ENCODE data around the gene ALS2CL. TPM values are rescaled to one million over a fixed set of nuclear protein-coding genes. Genes with fewer than 3 reads are reported as not detected.

Gene ALS2CL
- total RNA-seq, 4 donors from 2014 or later, result 13.0 to 20.1 (median 16.4) TPM

DNA sequence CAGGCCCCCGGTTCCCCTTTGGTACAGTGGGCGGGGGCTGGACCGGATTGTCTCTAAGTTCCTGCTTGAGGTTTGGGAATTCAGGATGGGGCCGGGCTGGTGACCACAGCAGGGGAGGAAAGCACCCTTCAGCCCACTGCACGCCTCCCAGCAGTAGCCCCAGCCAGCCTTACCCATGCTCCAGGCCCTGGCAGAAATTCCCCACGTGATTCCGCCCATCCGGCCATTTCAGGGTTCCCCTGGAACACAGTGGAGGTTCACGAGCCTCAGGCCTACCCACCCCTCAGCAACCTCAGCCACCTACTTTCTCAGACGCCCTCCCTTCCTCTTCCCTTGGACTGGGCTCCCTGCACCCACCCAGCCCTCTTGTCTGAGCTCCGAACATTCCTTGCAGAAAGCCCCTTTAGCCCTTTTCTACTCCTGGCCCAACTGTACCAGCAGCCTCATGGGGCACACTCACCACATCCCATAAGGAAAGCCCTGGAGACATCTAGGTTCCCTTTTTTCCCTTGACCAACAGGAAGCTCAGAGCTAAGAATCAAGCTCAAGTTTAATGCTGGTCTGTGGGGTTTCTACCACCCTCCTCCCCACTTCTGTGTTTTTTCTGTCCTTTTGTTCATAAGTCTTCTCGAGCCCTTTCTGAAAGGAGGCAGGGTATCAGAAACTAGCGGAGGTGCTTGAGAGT, 11.5 kb downstream of the ALS2CL start:
- peaks cover 0 to 18% (median 0%) of the 10 kb centered on the region in 3 donors for H3K36me3 ChIP-seq
- H3K4me1 ChIP-seq, result no peaks in the 10 kb centered on the region
- H3K27ac ChIP-seq, result no peak overlapping the region
- no peak overlapping the region for H3K4me3 ChIP-seq
- TF ChIP-seq, protein P1, sequence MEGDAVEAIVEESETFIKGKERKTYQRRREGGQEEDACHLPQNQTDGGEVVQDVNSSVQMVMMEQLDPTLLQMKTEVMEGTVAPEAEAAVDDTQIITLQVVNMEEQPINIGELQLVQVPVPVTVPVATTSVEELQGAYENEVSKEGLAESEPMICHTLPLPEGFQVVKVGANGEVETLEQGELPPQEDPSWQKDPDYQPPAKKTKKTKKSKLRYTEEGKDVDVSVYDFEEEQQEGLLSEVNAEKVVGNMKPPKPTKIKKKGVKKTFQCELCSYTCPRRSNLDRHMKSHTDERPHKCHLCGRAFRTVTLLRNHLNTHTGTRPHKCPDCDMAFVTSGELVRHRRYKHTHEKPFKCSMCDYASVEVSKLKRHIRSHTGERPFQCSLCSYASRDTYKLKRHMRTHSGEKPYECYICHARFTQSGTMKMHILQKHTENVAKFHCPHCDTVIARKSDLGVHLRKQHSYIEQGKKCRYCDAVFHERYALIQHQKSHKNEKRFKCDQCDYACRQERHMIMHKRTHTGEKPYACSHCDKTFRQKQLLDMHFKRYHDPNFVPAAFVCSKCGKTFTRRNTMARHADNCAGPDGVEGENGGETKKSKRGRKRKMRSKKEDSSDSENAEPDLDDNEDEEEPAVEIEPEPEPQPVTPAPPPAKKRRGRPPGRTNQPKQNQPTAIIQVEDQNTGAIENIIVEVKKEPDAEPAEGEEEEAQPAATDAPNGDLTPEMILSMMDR (IDR thresholded peaks at IDR 0.05), result no peak
- TF ChIP-seq POLR2A (IDR thresholded peaks at IDR 0.05) (no peak), EP300 (IDR thresholded peaks at IDR 0.05) (no peak)
- no peak for DNase-seq (ENCODE audit: low spot score in 2 of 2)
- no peaks in the 10 kb centered on the region for H3K9me3 ChIP-seq
- 80 to 83% methylated on average over 10 to 13 of the region's 13 CpGs for WGBS, 2 donors
- no peaks in the 10 kb centered on the region for H3K27me3 ChIP-seq

DNA sequence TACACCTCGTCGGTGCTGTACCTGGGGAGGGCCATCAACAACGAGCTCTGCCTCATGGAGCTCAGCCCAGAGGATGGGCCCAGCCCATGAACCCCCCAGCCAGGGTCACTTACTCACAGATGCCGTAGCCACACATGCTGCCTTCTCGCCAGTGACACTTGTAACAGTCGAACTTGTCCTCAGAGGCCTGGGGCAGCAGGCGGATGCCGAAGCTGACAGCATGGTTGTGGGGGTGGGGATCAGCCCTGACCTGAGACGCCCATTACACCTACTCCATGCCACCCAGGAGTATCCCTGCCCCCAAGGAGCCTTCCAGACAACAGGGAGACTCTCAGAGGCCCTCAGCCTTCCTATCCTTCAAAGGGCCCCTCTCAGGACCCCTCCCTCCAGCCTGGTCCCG, 12.1 kb downstream of the ALS2CL start:
- H3K36me3 ChIP-seq, result peaks cover 0 to 18% (median 0%) of the 10 kb centered on the region in 3 donors
- TF ChIP-seq EP300 (IDR thresholded peaks at IDR 0.05) (no peak), POLR2A (IDR thresholded peaks at IDR 0.05) (no peak)
- TF ChIP-seq, protein P1 (IDR thresholded peaks at IDR 0.05), result no peak

DNA sequence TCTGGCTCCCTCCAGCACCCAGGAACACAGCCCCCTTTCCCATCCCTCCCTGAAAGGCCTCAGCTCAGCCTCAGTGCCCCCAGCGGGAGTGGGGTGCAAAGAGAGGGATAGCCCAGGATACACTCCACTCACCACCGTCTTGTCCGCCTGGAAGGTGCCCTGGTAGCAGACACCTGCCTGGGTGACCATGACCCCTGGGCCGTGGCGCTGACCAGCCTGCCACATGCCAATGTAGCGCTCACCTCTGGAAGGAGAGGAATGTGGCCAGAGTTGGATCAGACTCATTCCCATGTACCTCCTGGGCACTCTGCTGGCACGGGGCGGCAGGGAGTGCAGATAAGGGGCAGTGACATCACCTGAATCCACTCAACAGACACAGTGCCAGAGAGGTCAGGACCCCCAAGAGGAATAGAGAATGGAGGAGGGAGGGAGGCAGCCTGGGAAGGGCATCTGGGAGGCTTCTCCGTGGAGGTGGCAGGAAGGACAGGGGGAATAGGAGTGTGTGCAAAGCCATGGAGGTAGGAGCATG, 13.1 kb downstream of the ALS2CL start:
- TF ChIP-seq EP300 (IDR thresholded peaks at IDR 0.05), result no peak
- TF ChIP-seq, protein P1 (IDR thresholded peaks at IDR 0.05), result no peak
- TF ChIP-seq POLR2A (IDR thresholded peaks at IDR 0.05), result no peak
- no peaks in the 10 kb centered on the region for H3K27me3 ChIP-seq
- no peak overlapping the region for H3K27ac ChIP-seq
- H3K4me1 ChIP-seq, result no peaks in the 10 kb centered on the region
- no peak overlapping the region for H3K4me3 ChIP-seq
- WGBS, 2 donors, result 83 to 97% methylated on average over 9 of the region's 9 CpGs
- H3K9me3 ChIP-seq, result no peaks in the 10 kb centered on the region
- H3K36me3 ChIP-seq, result peaks cover 0 to 15% (median 0%) of the 10 kb centered on the region in 3 donors
- DNase-seq (ENCODE audit: low spot score in 2 of 2), result no peak

More for the DNA sequence above, 12.1 kb downstream of the ALS2CL start:
- DNase-seq (ENCODE audit: low spot score in 2 of 2), result no peak
- H3K9me3 ChIP-seq, result no peaks in the 10 kb centered on the region
- H3K4me3 ChIP-seq, result no peak overlapping the region
- no peaks in the 10 kb centered on the region for H3K4me1 ChIP-seq
- no peaks in the 10 kb centered on the region for H3K27me3 ChIP-seq
- WGBS, 2 donors, result 77 to 79% methylated on average over 7 to 10 of the region's 10 CpGs
- H3K27ac ChIP-seq, result no peak overlapping the region

DNA sequence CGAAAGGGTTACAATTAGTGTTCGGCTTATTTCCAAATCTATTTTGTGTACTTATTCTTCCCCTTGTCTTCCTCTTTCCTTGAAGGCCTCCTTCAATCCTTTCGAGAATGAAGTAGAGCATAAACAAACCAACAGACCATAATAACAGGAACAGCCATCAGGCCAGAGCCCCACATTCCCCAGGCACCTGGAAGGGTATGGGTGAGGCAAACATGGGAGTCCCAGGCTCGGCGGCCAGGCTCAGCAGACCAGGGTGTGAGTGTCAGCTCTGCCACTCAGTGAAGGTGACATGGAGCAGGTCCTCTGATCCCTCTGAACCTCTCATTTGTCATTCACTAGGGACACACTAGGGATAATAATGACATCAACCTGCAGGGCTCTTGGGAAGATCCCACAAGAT, 13.8 kb downstream of the ALS2CL start:
- no peak for DNase-seq (ENCODE audit: low spot score in 2 of 2)
- Histone ChIP-seq H3K4me1 (no peaks in the 10 kb centered on the region), H3K9me3 (no peaks in the 10 kb centered on the region), H3K4me3 (no peak overlapping the region), H3K36me3 (peaks cover 0 to 11% (median 0%) of the 10 kb centered on the region in 3 donors), H3K27ac (no peak overlapping the region), H3K27me3 (no peaks in the 10 kb centered on the region)
- TF ChIP-seq POLR2A (IDR thresholded peaks at IDR 0.05) (no peak), EP300 (IDR thresholded peaks at IDR 0.05) (no peak)
- TF ChIP-seq, protein P1 (IDR thresholded peaks at IDR 0.05), result no peak
- 86% methylated on average over 5 of the region's 5 CpGs for WGBS, 2 donors

DNA sequence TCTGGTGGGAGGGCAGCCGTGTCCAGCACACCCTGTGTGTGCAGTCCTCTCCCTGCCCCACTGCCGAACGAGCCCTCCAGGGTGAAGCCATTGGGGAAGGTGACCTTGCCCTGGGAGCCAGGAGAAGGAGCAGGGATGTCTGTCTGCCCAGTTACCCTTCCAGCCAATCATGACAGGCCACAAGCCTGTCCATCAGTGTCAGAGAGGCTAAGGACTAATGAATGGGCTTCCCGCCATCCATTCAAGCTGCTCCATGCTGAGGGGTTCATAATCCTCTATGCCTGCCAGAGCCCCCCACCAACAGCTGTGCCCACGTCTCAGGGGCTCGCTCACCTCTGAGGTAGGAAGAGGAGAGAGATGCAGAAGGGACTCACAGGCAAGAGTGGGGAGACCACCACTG, 15.2 kb downstream of the ALS2CL start:
- Histone ChIP-seq H3K36me3 (peaks cover 0 to 10% (median 0%) of the 10 kb centered on the region in 3 donors), H3K27me3 (no peaks in the 10 kb centered on the region), H3K27ac (no peak overlapping the region), H3K4me3 (no peak overlapping the region), H3K4me1 (no peaks in the 10 kb centered on the region), H3K9me3 (no peaks in the 10 kb centered on the region)
- 85 to 97% methylated on average over 4 to 5 of the region's 6 CpGs for WGBS, 2 donors
- DNase-seq (ENCODE audit: low spot score in 2 of 2), result no peak
- TF ChIP-seq EP300 (IDR thresholded peaks at IDR 0.05), result no peak
